Activated CD4-positive, alpha-beta memory T cell treated with anti-CD3 and anti-CD28 coated beads, Interleukin-2, amount 10 ng/mL, durations not matched to agents 7 days and 5 days (primary cell): ENCODE results near the gene NOA1. TPM values are rescaled to one million over a fixed set of nuclear protein-coding genes. Genes with fewer than 3 reads are reported as not detected.

Experiments used
- CTCF ChIA-PET: fragments of 350-600 bp; sonication (Branson Sonifier 250); formaldehyde crosslinking; loops from one replicate; lab custom pipeline; 2021; ENCODE audit warnings: antibody characterized with exemption, inconsistent platforms; lab: Charles Lee
- POLR2A ChIA-PET: fragments of 350-600 bp; sonication (Branson Sonifier 250); formaldehyde crosslinking; loops from one replicate; lab custom pipeline; 2021; ENCODE audit warnings: antibody characterized with exemption; lab: Charles Lee
- DNase-seq: peaks from one replicate; pipeline ENCODE4 v3.0.0-alpha.2; 2020
- H3K27ac Mint-ChIP-seq: one replicate; pipeline ENCODE4 v1.8.0; 2021; ENCODE audit warnings: mild to moderate bottlenecking, mixed read lengths
- H3K27me3 Mint-ChIP-seq: one replicate; pipeline ENCODE4 v1.8.0; 2021; ENCODE audit warnings: mixed read lengths
- H3K36me3 Mint-ChIP-seq: one replicate; pipeline ENCODE4 v1.8.0; 2021; ENCODE audit warnings: low read depth, mixed read lengths
- H3K4me1 Mint-ChIP-seq: one replicate; pipeline ENCODE4 v1.8.0; 2021; ENCODE audit warnings: mixed read lengths
- H3K4me3 Mint-ChIP-seq: one replicate; pipeline ENCODE4 v1.8.0; 2021; ENCODE audit warnings: mild to moderate bottlenecking, mixed read lengths
- H3K9me3 Mint-ChIP-seq: one replicate; pipeline ENCODE4 v1.8.0; 2021; ENCODE audit warnings: mixed read lengths
- total RNA-seq, 2 experiments: library from RNA; stranded (reverse); gene quantifications; one replicate each; pipeline ENCODE4 v1.2.3, GENCODE V29; 2021

The NOA1 gene
- 10 to 100 TPM; 22.1 to 22.6 TPM for total RNA-seq

DNA sequence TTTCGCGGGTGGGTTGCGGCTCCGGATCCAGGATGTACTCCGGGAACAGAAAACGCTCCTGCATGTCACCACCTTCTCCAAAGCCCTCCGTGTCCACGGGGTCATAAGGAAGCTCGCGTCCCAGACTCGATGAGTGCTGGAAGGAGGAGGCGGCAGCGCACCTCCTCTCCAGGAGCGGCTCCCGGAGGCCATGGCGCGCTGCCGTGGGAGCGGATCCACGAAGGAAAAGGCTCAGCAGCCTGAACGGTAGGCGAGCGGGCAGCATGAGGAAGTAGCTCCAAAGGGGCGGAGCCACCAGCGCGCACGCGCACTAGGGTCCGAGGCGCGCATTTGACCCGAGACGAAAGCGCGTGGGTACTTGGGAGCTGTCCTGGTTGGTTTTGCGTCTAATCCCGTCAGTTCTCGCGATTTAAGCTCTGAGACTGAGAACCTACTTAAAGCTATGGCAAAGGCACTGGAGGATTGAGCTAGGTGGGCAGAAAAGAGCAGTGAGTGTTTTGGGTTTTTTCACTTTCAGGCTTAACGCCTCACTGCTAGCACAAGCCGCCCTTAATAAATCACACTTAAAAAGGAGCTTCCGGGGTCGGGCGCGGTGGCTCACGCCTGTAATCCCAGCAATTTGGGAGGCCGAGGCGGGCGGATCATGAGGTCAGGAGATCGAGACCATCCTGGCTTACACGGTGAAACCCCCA lies at the start of gene NOA1:
Gene NOA1, minus strand, starts transcription at position 286 of the 692 bp plus-strand sequence. Its CDS starts 21 bp downstream, at position 265.
- H3K36me3 Mint-ChIP-seq = peaks cover 57% of the 10 kb centered on the region
- ChIA-PET POLR2A (interaction anchor here (0.7 to 9.1 kb wide), 34 partner anchors 8 to 1582 kb away, joined by 3 to 208 read pairs (median 4); partner anchors contain the start of genes AASDH, CEP135, PAICS and PPAT), CTCF (interaction anchor here (0.8 to 4.7 kb wide), 9 partner anchors 8 to 1632 kb away, joined by 3 to 51 read pairs (median 5); partner anchors contain the start of genes CEP135, PAICS, PPAT and REST)
- peaks cover 57% of the 10 kb centered on the region for H3K4me1 Mint-ChIP-seq
- DNase-seq = peak; percentile 99
- no peaks in the 10 kb centered on the region for H3K27me3 Mint-ChIP-seq
- peak within 1 kb of the TSS; percentile 99 for H3K4me3 Mint-ChIP-seq
- peak within 1 kb of the TSS; percentile 98 for H3K27ac Mint-ChIP-seq
- H3K9me3 Mint-ChIP-seq = peaks cover 9% of the 10 kb centered on the region

DNA sequence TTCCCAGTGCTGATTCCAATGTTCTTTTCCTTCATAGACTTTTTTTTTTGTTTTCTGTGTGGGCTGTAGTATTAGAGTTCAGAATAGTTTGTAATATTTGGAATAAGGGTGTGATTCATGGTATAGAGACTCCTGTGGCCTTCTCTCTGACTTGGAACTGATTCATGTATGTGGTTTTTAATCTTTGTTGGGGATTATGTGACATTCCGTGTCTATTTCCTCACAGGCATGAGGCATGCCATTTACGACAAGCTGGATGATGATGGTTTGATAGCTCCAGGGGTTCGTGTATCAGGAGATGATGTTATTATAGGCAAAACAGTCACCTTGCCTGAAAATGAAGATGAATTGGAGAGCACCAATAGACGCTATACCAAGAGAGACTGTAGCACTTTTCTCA lies 45.7 kb upstream of the NOA1 start:
- Mint-ChIP-seq H3K27ac (no peak overlapping the region), H3K27me3 (no peaks in the 10 kb centered on the region), H3K4me1 (peaks cover 2% of the 10 kb centered on the region), H3K36me3 (peaks cover 85% of the 10 kb centered on the region), H3K9me3 (no peaks in the 10 kb centered on the region), H3K4me3 (no peak overlapping the region)
- POLR2A ChIA-PET = interaction anchor here (1.3 kb wide), 1 partner anchor 8 kb away, joined by 3 read pairs; no protein-coding TSS in a partner anchor
- no peak for DNase-seq
- CTCF ChIA-PET = no interaction called here

DNA sequence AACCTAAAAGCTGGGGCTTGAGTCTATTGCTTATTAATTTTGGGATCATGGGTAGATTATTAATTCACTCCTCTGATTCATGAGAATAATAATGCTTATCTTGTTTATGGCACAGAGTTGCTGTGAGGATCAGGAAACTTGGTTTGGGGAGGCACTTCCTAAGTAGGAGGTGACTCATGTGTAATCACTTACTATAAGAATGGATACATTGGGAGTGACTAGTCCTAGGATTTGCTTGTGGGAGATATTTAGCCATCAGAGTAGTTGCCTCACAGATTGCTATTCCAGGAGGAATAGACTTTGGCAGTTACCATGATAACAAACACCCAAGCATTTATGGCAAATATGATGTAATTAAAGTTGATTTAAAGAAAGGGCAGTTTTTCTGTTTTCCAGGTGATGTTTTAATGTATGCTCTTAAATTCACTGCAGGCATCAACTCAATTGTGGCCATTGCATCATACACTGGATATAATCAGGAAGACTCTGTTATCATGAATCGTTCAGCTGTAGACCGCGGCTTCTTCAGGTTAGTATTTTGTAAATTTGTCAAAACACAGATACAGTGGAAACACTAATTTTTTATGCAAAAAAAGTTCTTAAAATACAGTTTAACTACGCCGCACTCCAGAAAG lies 43.2 kb upstream of the NOA1 start:
- ChIA-PET POLR2A (no interaction called here), CTCF (no interaction called here)
- no peak for DNase-seq
- H3K4me1 Mint-ChIP-seq = peaks cover 4% of the 10 kb centered on the region
- H3K9me3 Mint-ChIP-seq = no peaks in the 10 kb centered on the region
- peaks cover 84% of the 10 kb centered on the region for H3K36me3 Mint-ChIP-seq
- H3K27ac Mint-ChIP-seq = no peak overlapping the region
- H3K27me3 Mint-ChIP-seq = no peaks in the 10 kb centered on the region
- no peak overlapping the region for H3K4me3 Mint-ChIP-seq

DNA sequence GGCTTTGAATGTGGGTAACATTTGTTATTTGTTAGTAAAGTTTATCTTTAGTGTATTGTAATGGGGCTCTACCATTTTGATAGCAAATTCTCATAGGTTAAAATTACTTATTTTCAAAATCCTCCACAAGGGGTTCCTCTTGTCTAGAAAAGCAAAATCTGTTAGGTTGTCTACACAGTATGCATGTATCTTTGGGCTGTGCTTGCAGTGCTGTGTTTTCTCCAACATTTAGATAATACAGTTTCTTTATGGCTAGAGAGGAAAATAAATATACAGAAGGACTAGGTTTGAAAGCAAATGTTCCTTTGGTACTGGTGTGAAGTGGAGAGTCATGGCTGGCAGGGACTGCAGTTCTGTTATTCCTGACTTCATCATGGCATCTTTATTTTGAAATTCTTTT lies 41.6 kb upstream of the NOA1 start:
- H3K36me3 Mint-ChIP-seq = peaks cover 76% of the 10 kb centered on the region

DNA sequence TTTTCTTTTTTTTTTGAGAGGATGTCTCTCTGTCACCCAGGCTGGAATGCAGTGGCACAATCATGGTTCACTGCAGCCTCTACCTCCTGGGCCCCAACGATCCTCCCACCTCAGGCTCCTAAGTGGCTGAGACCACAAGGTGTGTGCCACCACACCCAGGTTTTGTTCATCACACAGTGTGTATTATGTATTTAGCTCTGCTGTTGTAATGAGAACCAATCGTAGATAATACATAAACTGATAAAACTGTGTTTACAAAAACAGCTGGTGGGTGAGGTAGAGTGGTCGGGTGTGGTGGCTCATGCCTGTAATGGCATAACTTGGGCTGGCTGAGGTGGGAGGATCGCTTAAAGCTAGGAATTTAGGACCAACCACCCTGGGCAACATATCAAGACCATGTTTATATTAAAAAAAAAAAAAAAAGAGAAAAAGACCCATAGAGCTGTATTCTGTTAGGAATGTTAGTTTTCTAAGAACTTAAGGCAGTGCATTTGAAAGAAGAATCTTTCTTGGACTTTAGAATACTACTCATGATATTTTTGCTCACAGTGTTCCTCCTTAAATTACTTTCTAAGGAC lies 36.2 kb upstream of the NOA1 start:
- CTCF ChIA-PET = no interaction called here
- peaks cover 55% of the 10 kb centered on the region for H3K36me3 Mint-ChIP-seq

More for the DNA sequence above, 41.6 kb upstream of the NOA1 start:
- no peak overlapping the region for H3K4me3 Mint-ChIP-seq
- H3K9me3 Mint-ChIP-seq = no peaks in the 10 kb centered on the region
- DNase-seq = no peak
- ChIA-PET POLR2A (no interaction called here), CTCF (interaction anchor here (0.6 kb wide), 1 partner anchor 15 kb away, joined by 3 read pairs; no protein-coding TSS in a partner anchor)
- H3K4me1 Mint-ChIP-seq = peaks cover 4% of the 10 kb centered on the region
- no peaks in the 10 kb centered on the region for H3K27me3 Mint-ChIP-seq
- no peak overlapping the region for H3K27ac Mint-ChIP-seq

DNA sequence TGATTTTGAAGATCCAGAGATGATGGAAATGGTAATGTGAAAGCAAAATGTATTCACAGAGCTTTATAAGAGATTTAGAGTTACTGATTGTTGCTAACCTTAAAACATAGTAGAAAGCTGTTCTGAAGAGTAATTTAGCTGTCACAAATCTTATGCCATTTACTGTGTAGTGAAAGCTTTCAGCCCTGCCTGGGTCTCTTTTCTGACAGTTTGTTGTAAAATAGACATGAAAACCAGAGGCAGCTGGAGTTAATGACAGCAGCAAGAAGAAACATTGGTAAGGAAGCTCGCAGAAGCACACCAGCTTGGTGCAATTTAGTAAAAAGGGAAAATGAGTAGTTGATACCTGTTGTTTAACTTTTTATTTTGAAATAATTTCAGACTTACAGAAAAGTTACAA lies 22.3 kb upstream of the NOA1 start:
- no peaks in the 10 kb centered on the region for H3K9me3 Mint-ChIP-seq
- CTCF ChIA-PET = interaction anchor here (1.1 kb wide), 1 partner anchor 37 kb away, joined by 3 read pairs; no protein-coding TSS in a partner anchor
- no peaks in the 10 kb centered on the region for H3K4me1 Mint-ChIP-seq
- no peaks in the 10 kb centered on the region for H3K27me3 Mint-ChIP-seq
- no peak for DNase-seq
- H3K27ac Mint-ChIP-seq = no peak overlapping the region
- POLR2A ChIA-PET = interaction anchor here (1.4 kb wide), 1 partner anchor 22 kb away, joined by 4 read pairs; the partner anchor contains the start of gene POLR2B
- H3K4me3 Mint-ChIP-seq = no peak overlapping the region
- H3K36me3 Mint-ChIP-seq = peaks cover 64% of the 10 kb centered on the region

More for the DNA sequence above, 36.2 kb upstream of the NOA1 start:
- Mint-ChIP-seq H3K27ac (peak overlapping the region; percentile 51), H3K4me3 (no peak overlapping the region), H3K4me1 (peaks cover 10% of the 10 kb centered on the region), H3K9me3 (no peaks in the 10 kb centered on the region), H3K27me3 (no peaks in the 10 kb centered on the region)
- no peak for DNase-seq
- POLR2A ChIA-PET = no interaction called here

DNA sequence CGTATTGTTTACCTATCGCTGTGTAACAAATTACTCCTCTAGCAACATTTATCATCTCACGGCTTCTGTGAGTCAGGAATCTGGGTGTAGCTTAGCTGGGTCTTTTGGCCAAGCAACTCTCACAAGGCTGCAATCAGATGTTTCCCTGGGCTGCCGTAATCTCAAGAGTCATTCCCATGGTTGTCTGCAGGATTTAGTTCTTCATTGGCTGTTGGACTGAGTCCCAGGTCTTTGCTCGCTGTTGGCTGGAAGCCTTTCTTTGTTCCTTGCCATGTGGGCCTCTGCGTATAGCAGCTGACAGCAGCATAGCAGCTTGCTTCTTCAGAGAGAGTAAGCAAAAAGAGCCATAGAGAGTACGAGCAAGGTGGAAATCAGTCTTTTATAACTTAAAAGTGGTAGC lies 18.1 kb upstream of the NOA1 start:
- H3K27ac Mint-ChIP-seq = no peak overlapping the region
- peaks cover 7% of the 10 kb centered on the region for H3K4me1 Mint-ChIP-seq
- H3K9me3 Mint-ChIP-seq = no peaks in the 10 kb centered on the region
- no peaks in the 10 kb centered on the region for H3K27me3 Mint-ChIP-seq
- no peak overlapping the region for H3K4me3 Mint-ChIP-seq
- CTCF ChIA-PET = no interaction called here
- DNase-seq = no peak
- H3K36me3 Mint-ChIP-seq = peaks cover 71% of the 10 kb centered on the region
- POLR2A ChIA-PET = interaction anchor here (1.0 to 1.6 kb wide), 2 partner anchors 14 to 18 kb away, joined by 4 to 5 read pairs; partner anchors contain the start of gene NOA1

DNA sequence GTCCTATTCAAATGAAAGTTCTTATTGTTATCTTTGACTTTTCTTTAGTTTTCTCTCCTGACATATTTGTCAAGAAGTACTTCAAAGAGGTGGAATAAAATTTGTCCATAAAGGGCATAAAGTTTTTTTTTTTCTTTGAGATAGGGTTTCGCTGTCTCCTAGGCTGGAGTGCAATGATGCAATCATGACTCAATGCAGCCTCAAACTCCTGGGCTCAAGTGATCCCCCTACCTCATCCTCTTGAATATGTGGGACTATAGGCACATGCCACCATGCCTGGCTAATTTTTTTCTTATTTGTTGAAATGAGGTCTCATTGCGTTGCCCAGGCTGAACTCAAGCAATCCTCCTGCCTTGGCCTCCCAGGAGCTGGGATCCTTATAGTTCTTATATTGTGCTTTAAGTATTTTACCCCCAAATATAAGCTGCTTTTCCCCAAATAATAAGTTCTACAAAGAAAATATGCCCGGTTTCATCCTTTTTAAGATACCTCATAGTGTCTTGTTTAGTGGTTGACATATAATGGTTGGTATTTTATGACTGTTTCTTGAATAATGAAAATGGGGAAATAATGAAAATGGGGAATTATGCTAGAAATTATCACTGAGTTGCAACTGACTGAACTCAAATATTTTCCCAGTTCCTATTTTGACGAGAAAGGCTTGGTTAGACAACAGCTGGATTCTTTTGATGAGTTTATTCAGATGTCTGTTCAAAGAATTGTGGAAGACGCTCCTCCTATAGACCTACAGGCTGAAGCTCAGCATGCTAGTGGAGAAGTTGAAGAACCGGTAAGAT lies 12.9 kb upstream of the NOA1 start:
- H3K4me1 Mint-ChIP-seq = peaks cover 13% of the 10 kb centered on the region
- H3K9me3 Mint-ChIP-seq = no peaks in the 10 kb centered on the region
- ChIA-PET POLR2A (interaction anchor here (1.5 to 2.6 kb wide), 2 partner anchors 8 to 12 kb away, joined by 3 to 23 read pairs; partner anchors contain the start of genes NOA1 and POLR2B), CTCF (no interaction called here)
- H3K36me3 Mint-ChIP-seq = peaks cover 79% of the 10 kb centered on the region
- H3K27me3 Mint-ChIP-seq = no peaks in the 10 kb centered on the region
- no peak for DNase-seq
- H3K4me3 Mint-ChIP-seq = no peak overlapping the region
- no peak overlapping the region for H3K27ac Mint-ChIP-seq

DNA sequence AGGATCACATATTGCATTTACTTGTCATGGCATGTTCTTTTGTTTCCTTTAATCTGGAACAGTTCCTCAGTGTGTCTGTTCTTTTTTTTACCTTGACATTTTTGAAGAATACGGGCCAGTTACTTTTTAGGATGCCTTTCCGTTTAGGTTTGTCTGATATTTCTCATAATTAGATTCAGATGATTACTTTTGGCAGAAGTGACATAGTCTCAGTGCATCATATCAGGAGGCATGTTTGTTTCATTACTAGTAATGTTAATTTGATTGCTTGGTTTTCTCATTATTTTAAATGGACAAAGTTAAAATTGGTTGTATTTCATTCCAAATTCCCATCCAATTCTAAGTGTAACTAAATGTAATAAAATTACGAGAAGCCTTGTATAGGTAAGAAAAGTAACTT lies 9.5 kb upstream of the NOA1 start:
- Mint-ChIP-seq H3K36me3 (peaks cover 76% of the 10 kb centered on the region), H3K9me3 (no peaks in the 10 kb centered on the region), H3K27ac (no peak overlapping the region), H3K4me1 (peaks cover 30% of the 10 kb centered on the region), H3K4me3 (no peak overlapping the region), H3K27me3 (no peaks in the 10 kb centered on the region)
- ChIA-PET POLR2A (interaction anchor here (1.8 kb wide), 1 partner anchor 8 kb away, joined by 9 read pairs; the partner anchor contains the start of gene POLR2B), CTCF (no interaction called here)
- DNase-seq = no peak

DNA sequence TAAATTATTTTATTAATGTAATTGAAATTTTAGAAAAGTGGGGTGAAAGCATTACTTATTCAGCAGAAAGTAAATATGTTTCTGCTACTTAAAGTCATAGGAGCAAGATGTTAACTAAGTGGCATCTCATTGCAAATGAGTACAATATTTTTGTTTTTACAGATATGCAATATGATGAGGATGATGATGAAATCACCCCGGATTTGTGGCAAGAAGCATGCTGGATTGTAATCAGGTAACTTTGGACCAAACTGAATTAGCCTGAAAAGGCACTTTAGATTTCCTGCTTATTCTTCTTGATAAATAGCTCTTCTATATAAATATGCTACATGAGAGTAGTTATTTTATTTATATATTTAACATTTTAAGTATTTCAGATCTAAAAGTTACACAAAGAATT lies 8.8 kb upstream of the NOA1 start:
- DNase-seq = no peak
- Mint-ChIP-seq H3K9me3 (no peaks in the 10 kb centered on the region), H3K36me3 (peaks cover 74% of the 10 kb centered on the region), H3K27me3 (no peaks in the 10 kb centered on the region), H3K27ac (no peak overlapping the region), H3K4me1 (peaks cover 33% of the 10 kb centered on the region), H3K4me3 (no peak overlapping the region)
- POLR2A ChIA-PET = no interaction called here
- CTCF ChIA-PET = no interaction called here

DNA sequence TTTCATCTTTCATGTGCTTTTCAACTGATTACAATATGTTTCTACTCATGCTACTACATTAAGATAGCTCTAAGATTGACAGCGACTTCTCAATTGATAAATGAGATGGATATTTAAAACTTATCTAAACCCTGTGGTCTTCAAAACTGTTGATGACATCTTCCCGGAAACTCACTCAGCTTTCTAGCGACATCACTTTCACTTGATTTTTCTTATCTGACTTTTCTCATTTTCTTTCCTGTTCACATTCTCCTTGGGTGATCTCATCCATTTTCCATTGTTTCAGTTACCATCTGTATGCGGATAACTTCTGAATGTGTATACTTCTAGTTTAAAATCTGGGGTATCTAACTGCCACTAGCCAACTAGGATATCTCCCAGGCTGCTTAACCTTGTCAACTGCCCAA lies 4.4 kb upstream of the NOA1 start:
- Mint-ChIP-seq H3K27ac (peak overlapping the region; percentile 4), H3K27me3 (no peaks in the 10 kb centered on the region), H3K36me3 (peaks cover 57% of the 10 kb centered on the region), H3K4me3 (peak overlapping the region; percentile 41), H3K4me1 (peaks cover 38% of the 10 kb centered on the region), H3K9me3 (no peaks in the 10 kb centered on the region)
- POLR2A ChIA-PET = interaction anchor here (0.9 to 1.6 kb wide), 7 partner anchors 9 to 547 kb away, joined by 3 to 8 read pairs (median 4); partner anchors contain the start of genes PAICS and PPAT
- no peak for DNase-seq
- CTCF ChIA-PET = interaction anchor here (0.6 to 2.0 kb wide), 2 partner anchors 22 to 546 kb away, joined by 5 read pairs; partner anchors contain the start of genes PAICS and PPAT
